Iris pigment epithelial cell (primary cell): ENCODE results near the gene COPZ1.

ENCODE experiments used
- DNase-seq: peaks from one replicate; pipeline ENCODE4 v3.0.0-alpha.2; 2011; ENCODE audit warnings: low read depth

COPZ1 gene

DNA sequence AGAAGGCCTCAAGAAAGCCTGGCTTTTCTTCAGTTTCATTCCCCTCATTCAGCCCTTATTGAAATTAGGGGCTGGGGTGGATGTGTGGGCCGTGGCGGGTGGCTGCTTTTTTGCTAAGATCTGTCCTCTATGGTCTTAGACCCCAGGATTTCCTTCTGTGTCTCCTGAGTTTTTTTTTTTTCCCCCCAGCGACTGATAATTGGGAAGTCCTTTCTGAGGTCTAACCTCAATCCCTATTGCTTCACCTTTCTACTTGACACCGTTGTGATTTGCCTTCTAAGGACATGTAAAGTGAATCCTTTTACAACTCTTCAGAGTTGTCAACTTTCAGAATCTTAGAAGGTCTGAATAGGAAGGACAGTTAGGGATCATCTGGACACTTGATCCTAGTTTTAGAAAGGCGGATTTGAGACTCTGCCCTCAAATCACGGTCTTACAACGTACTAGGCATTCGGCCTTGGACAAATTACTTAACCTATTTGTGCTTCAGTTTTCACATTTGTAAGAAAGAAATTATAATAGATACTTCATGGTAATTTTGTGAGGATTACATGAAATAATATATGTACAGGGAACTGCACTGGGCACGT lies 34.9 kb downstream of the COPZ1 start:
- no peak for DNase-seq

DNA sequence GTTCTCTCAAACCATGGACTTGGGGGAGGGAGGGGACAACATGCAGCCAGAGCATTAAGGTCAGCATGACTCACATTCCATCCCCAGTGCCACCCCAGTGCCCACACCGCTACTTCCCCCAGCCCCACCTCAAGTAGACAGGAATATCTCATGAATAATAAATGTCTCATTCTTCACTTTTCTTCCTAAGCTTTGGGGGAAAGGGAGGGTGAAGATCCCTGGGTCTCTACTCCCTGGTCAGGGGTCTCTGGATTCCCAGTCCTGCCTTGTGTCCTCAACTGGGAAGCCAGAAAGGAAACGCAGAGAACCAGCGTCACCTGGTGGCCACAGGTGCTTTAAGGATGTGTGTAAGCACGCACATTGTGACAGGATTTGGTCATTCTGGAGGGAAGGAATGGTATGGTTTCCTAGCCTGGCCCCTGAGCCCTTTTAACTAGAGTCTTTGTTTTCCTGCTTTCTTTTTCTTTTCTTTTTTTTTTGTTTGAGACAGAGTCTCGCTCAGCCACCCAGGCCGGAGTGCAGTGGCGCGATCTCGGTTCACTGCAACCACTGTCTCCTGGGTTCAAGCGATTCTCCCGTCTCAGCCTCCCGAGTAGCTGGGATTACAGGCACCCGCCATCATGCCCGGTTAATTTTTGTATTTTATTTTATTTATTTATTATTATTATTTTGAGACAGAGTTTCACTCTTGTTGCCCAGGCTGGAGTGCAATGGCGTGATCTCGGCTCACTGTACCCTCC lies 36.0 kb downstream of the COPZ1 start:
- DNase-seq: peak; percentile 77

GRCh38 chr12:54363047-54363446 lies 38.1 kb downstream of the COPZ1 start:
- no peak for DNase-seq

DNA sequence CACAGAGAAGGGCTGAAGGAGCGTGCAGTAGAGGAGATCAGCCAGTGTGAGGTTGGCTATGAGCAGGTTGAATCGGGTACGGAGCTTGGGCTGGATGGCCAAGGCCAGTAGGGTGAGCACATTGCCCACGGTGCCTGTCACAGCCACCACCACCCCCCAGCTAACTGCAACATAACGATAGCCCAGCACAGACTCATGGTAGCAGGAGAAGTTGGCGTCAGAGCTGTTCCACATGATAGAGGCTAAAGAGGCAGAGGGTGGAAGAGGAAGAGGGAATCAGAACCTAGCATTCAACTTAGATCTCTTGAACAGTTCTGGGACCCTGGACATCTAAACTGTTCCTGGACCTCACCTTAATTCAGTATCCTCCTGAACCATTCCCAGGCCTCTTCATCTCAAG lies 38.7 kb downstream of the COPZ1 start:
- no peak for DNase-seq

- DNase-seq: no peak
Observed at GRCh38 chr12:54364413-54364812, 39.5 kb downstream of the COPZ1 start, which contains the start of gene GPR84. TSS of gene GPR84 (minus strand) at chr12:54364486. CDS start at chr12:54363851, 635 bp downstream.

GRCh38 chr12:54368025-54368708 lies 43.2 kb downstream of the COPZ1 start:
- no peak for DNase-seq

DNA sequence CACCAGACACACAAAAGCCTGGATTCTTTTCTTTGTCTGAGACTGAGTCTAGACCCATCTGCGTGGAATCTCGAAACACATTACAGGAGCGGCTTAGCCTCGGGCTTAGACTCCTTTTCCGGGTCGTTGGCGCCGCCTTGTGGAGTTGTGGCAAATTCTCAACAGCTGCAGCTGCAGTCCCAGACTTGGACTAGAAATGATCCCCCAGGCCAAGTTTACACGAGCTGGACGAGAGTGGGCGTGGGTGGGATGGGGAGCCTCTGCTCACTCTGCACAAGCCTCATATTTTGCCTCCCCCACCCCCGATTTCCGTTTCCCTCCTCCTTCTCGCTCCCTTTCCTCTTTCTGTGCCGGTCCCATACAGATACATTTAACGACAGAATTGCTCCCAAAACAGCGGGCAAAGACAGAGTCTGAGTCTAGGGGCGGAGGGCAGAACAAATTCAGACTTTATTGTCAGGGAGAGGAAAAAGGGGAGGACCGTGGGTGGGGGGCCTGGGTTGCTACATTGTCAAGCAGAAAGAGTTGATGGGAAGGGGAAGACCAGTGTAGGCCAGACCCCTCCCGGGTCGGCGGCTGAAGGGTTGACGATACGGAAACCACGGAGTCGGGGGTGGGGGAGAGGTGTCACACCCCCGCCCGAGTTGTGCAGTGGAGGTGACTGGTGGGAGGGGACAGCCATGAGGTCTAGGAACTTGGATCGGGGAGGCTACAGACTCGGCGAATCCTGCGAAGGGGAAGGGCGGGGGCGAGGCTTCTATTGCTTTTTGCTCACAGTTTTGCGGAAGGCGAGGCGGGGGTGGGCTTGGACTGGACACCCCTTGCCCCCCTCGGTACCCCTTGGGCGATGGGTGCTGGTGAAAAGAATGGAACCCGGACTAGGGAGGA lies 44.0 kb downstream of the COPZ1 start:
- DNase-seq: peak; percentile 88

GRCh38 chr12:54369597-54370131 lies 44.7 kb downstream of the COPZ1 start:
- DNase-seq: no peak

DNA sequence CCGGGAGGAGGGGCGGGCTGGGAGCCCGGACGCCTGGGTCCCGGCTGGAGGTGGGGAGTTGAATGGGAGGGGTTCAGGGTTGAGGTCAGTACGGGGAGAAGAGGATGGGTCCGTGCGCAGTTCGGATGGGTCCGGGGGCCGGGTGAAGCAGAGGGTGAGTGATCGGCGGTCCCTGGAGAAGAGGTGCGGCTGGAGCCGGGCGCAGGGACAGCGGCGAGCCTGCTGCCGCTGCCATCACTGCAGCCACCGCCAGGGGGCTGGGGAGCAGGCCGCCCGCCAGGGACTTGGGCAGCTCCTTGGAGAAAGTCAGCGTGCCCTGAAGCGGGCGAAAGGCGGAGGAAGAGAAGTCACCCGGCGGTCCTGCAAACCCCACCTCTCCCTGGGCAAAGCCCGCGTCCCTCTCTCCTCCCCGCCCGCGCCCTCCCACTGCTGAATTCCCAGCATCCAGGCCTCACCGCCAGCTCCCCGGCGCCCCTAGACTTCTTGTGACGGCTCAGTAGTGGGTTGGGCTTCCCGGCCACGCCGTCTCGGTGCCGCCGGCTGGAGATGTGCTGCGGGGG lies 45.3 kb downstream of the COPZ1 start:
- peak; percentile 76 for DNase-seq

- no peak for DNase-seq
Observed at GRCh38 chr12:54371328-54372112, 46.6 kb downstream of the COPZ1 start.

DNA sequence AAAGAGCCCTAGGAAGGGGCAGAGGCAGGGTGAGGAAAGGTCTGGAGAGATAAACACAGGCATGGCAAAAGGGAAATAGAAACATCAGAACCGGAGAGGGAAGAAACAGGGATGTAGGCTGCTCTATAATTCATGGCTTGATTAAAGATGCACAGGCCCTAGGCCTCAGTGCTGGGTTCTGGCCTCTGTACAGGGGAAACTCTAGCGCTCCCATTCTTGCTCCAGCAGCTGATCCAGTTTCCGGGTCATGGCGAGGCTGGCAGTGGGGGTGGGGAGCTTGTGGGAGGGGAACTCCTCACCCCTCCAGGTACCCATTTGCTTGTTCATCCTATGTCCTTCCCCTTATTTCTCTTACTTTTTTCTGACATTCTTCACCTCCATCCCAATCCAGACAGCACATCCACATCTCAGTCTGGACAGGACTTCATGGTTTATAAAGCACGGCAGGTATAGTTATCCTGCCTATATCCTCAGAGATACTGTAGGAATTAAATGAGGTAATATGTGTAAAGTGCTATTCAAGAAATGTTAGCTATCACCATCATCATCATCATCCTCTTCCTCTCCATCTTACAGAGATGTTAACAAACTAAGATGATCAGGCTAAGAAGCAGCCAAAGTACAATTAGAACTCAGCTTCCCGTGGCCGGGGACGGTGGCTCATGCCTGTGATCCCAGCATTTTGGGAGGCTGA lies 47.3 kb downstream of the COPZ1 start:
- DNase-seq: peak; percentile 24

DNA sequence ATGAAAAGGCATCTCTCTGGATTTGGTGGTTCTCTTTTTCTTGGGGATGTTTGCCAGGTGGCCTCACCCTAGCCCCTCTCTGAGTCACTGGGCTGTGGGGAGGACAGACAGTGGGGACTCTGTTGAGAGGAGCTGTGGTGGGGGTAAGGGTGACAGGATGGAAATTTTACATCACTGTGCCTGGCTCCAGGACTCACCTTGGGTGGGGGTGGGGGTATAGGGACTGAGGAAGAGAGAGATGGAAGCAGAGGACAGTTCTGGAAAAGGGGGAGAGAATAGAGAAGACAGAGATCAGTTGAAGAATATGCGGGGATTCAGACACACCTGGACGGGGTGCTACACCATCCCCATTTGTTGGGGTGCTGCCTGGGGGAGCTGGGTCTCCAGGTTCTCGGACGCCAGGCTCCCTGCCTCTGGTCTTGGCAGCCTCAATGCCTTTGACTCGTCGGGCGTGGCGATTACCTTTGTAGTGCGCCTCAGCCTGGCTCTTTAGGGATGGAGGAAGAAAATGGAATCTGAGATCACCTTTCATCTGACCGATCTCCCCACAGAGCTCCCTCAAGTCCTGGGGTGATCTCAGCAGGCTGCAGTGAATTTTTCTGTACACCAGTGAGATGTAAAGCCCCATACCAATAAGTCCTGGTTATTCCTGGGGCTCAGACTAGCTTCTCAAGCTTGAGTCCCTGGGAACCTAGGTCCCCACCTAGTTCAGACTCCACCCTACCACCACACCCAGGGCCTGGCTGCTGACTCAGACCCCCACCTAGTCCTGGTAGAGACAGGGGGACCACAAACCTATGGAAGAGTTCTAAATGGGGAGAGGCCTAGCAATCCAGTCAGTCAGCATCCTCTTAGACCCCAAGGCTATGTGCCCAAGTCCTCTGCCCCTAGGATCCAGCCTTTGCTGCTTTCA lies 49.0 kb downstream of the COPZ1 start:
- no peak for DNase-seq

- DNase-seq: no peak
Observed at GRCh38 chr12:54374562-54375258, 49.8 kb downstream of the COPZ1 start.

DNA sequence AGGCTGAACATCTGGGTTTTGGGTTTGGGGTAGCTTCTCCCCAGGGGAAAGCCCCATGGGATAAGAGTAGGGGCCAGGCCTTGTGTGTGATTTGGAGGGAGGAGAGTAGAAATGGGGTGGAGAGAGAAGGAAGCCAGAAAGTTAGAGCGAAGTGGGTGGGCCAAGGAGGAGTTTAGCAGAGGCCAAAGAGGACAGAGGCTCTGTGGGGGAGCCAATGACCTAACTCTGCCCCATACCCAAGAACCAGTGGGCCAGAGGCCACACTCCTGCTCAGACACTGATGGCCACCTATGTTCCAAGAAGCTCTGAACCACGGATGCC lies 50.3 kb downstream of the COPZ1 start:
- DNase-seq: no peak

DNA sequence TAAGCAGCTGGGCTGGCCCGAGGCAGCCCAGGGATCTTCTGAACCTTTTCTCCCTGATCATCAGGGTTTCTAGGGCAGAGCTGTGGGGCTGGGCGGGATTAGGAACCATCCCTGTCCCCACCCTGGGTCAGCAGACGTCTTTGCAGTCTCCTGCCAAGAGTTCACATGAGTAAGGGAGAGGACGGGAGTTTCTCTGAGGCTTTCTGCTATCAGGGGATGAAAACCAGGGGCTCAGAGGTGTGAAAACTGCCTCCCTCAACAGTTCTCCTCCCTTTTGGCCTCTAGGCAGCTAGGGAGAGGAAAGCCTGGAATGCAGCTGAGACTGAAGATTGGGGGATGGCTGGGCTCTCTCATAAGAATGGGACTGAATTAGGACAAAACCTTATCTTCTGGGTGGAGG lies 51.7 kb downstream of the COPZ1 start:
- no peak for DNase-seq

DNA sequence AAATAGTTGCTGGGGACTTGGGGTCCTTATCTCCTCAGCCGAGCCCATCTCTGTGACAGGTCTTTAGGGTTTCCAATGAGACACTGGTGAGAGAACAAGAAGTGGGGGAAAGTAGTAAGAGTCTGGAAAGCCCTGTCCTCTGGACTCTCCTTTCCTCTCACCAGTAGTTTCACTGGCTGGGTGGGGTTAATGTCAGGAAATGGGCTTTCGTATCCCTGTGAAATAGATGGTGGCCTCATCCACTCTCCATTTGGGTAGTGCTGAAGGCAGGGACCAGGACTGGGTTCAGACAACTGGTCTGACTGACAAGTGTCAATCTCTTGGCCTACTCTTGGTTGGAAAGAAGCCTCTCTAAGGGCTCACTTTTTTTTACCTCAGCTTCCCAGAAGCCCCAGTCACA lies 52.1 kb downstream of the COPZ1 start:
- no peak for DNase-seq

DNA sequence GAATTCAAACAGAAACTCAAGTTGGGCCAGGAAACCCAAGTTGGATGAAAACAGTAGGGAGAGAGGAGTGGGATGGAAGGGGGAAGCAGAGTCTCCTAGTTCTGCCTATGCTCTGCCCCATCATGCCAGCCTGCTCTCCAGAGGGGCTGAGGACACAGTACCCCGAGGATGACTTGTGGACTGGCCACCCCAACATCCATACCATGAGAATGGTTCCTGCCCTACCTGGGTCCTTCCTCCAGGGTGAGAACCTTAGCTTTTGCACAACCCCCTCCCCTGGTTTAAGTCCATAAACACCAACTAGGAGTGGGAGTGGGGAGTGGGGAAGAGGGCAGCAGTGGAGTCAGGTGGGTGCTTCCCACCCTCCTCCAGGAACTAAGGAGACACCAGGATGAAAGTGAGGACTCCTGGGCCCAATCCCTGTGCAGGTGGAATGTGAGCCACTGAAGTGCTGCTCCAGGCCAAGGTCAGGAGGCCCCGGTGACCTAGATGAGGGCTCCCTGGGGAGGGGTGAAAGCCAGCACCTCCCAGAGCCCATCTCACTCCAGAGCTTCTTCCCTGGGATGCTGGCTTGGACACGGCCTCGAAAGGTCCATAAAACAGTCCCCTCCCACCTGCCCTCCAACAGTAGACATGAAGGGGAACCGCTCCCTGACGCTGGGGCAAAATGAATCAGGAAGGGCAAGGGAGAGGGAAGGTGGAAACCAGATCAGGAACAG lies 53.0 kb downstream of the COPZ1 start:
- DNase-seq: no peak

- DNase-seq: peak; percentile 22
Observed at GRCh38 chr12:54378796-54379397, 54.0 kb downstream of the COPZ1 start.
